Stimulated activated CD8-positive, alpha-beta memory T cell treated with anti-CD3 and anti-CD28 coated beads, Interleukin-12 subunit alpha, Interleukin-12 subunit beta, amount 100 ng/mL, for 1 hour (primary cell): ENCODE measurements around the gene FBXL17.

Experiments
- DNase-seq: peaks from one replicate; pipeline ENCODE4 v3.0.0-alpha.2; 2020; ENCODE audit warnings: low read depth

FBXL17 gene

GRCh38 chr5:107950776-107951175 lies 431.1 kb downstream of the FBXL17 start:
- DNase-seq, result no peak

GRCh38 chr5:107949688-107950341 lies 432.1 kb downstream of the FBXL17 start:
- DNase-seq, result no peak

- DNase-seq, result no peak
Measured at GRCh38 chr5:107948377-107948776, 433.5 kb downstream of the FBXL17 start.

- DNase-seq, result no peak
Measured at GRCh38 chr5:107945061-107945460, 436.8 kb downstream of the FBXL17 start.

DNA sequence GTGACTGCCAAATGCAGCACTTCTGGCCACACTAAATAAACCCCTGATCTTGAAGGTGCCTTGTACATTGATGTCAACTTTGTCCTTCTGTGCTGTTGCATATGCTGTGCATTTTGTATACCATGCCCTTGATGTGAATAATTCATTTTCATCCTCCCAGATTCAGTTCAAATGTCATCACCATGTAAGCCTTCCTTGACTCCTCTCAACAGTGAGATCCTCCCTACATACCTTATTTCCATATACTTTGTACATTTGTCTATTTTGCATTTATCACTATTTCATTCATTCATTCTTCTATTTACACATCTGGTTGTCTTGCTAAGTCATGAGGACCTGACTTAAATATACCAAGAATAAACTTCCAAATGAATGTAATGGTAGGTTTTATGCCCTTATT lies 438.0 kb downstream of the FBXL17 start:
- DNase-seq, result no peak

DNA sequence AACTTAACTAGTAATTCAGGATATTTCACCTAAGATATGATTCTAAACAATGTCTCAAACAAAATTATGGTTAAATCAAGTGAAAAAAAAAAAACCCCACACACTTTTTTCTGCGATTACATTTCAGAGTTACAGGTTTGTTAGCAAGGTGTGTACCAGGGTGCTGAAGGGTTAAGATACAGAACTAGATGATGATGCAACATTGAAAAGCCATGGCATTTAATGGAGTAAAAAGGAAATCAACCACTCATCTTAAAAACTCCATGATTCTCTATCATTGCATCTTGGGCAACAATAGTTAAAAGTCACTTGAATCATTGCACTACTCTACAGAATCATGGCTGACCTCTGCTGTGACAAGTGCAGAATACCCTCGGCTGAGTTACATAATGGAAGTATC lies 440.9 kb downstream of the FBXL17 start:
- no peak for DNase-seq

DNA sequence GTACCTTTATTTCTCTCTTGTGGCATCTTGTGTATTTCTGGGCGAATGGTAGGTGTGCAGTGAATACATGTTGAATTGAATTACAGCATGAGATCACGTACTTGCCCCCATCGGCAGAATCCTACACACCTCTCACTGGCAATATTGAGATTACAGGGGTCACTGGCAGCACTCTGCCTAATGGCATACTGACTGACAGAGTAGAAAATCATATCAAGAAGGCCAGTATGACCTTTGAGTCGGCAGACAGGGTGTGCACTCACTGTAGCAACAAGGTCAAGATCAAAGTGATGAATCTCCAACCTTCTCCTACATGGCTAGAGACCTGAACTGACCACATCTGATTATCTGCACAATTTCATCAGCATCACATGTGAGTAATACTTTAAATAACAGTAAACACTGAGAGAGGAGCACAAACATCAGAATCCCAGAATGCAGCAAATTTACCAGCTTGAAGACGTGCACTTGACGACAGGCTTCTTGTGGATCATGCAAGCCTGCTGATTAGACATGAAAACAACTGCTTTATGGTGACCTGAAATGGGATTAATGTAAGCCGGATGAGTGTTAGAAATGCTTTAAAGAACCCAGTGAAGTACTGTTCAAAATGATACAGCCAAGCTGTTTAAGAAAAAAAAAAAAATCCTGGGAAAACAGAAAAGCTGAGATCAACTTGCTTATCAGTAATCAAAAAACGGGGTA lies 444.1 kb downstream of the FBXL17 start:
- no peak for DNase-seq

DNA sequence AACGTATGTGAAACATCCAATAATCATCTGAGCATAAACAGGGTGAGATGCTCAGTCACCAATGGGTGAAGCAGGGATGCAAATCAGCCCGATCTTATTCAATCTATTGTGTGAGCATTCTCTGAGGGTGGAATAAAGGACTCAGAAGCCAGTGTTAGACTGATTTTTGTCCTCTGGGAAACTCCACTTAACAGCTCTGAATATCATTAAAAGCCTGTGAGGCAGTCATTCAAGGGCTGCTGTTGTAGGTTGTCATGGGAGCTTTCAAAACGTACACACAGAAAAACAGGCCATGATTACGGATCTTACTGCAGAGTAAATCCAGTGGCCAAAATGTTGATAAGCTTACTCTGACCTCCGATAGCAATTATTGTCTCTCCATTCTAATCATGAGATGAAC lies 444.7 kb downstream of the FBXL17 start:
- no peak for DNase-seq

- DNase-seq, result no peak
Measured at GRCh38 chr5:107936515-107936914, 445.4 kb downstream of the FBXL17 start.

DNA sequence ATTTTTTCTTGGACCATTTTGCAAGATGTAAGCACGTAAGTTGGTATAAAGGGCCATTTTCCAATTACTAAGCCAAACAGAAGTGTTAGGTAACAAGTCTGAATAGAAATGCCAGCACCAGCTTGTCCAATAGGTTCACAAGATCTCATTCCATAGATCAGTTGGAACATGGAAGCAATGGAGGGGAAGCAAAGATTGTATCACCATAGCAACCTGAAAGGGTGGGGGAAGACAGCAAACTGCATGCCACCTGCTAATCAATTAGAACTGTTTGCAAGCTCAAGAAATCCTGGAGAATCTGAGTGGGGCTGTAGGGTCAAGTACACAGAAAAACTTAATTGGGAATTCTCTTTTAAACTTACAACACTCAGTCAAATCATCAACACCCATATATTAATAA lies 446.3 kb downstream of the FBXL17 start:
- DNase-seq, result no peak

DNA sequence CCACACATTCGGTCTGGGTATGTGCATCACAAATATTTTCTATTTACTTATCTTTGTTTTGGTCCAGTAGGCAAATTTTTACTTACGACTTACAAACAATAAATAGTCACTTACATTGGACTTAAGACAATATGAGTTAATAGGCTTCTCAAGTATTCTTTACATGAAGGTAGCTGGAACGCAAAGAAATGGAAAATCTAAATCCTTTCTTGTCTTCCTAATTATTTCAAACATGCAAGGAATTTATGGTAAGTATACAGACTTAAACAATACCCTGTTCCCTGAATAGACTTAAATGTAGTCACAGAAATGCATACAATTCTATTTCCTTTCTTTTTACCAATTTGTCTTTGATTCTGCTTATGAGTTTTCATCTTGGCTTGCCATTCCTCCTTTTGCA lies 448.6 kb downstream of the FBXL17 start:
- DNase-seq, result no peak

- DNase-seq, result no peak
Measured at GRCh38 chr5:107930891-107931290, 451.0 kb downstream of the FBXL17 start.

GRCh38 chr5:107930092-107930491 lies 451.8 kb downstream of the FBXL17 start:
- no peak for DNase-seq

- no peak for DNase-seq
Measured at GRCh38 chr5:107929080-107929479, 452.8 kb downstream of the FBXL17 start.

- DNase-seq, result no peak
Measured at GRCh38 chr5:107926121-107926520, 455.8 kb downstream of the FBXL17 start.

DNA sequence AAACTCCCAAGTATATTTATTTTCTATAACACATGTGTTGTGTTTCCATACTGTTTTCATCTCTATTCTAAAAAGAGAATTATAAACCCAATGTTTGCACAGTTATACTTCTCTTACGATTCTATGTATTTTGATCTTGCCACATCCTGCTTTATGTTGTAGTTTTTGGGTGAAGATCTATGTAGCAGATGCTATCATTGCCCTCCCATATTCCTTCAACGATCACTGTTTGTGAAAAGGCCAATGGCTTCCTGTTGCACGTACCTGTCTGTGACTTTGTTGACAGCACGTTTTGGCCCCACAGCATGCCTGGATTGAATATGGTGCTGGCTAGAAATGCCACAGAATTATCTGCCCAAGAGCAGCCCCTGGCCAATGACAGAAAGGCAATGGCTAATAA lies 456.7 kb downstream of the FBXL17 start:
- no peak for DNase-seq

DNA sequence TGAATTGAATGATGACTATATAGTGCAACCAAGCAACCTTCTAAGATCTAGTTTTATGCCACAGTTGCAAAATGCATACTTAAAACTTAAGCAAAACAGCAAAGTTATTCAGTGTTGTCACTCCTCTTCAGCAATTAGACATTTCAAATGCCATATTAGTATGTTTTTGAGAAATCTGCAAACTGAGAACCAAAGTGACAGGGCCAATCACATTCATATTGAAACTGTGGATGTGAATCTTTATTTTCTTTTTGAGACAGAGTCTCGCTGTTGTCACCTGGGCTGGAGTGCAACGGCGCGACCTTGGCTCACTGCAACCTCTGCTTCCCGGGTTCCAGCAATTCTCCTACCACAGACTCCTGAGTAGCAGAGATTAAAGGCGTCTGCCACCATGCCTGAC lies 461.9 kb downstream of the FBXL17 start:
- no peak for DNase-seq

DNA sequence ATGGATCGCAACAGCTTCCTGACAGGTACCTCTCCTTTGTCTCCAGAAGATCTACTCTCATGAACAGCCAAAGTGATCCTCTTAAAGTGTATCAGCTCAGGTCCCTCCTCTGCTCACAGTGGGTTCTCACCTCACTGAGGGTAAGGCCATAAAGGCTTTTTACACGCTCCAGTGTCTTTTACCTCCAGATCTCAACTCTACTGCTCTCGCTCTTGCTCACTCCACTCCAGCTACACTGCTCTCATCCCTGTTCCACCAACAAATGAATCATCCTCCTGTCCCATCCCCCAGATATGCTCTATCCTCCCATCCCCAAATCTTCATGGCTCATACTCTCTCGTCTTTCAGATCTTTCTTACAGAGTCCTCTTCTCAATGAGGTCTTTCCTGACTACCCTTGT lies 462.5 kb downstream of the FBXL17 start:
- DNase-seq, result no peak

- no peak for DNase-seq
Measured at GRCh38 chr5:107917983-107918382, 463.9 kb downstream of the FBXL17 start.

- no peak for DNase-seq
Measured at GRCh38 chr5:107916731-107917725, 464.9 kb downstream of the FBXL17 start.

GRCh38 chr5:107915176-107915812 lies 466.6 kb downstream of the FBXL17 start:
- DNase-seq, result no peak

- DNase-seq, result no peak
Measured at GRCh38 chr5:107913494-107913893, 468.4 kb downstream of the FBXL17 start.
